ENCODE data around the gene CTSS. TPM values are rescaled to one million over a fixed set of nuclear protein-coding genes. Genes with fewer than 3 reads are reported as not detected.
A peak's percentile ranks its signal among the peaks of the same experiment; 100 is the strongest.

The CTSS gene
- total and polyA plus RNA-seq, 7 donors, result 16.3 to 267 (median 63.3) TPM

GRCh38 chr1:150808846-150809245 is 43.3 kb upstream of the CTSS start:
- 71 to 82% methylated on average over 2 of the region's 2 CpGs for whole genome bisulfite sequencing, 2 donors
- H3K27ac ChIP-seq, result peak overlapping the region; percentile 45 to 51 (median 50)

GRCh38 chr1:150808121-150808520 is 42.5 kb upstream of the CTSS start, which contains the start of gene CTSK:
CTSK (minus strand) TSS chr1:150808260; CDS start chr1:150806805, 1,455 bp downstream.
- Histone ChIP-seq H3K4me3 (peak within 1 kb of the TSS; percentile 20 to 33 (median 30)), H3K27ac (peak within 1 kb of the TSS; percentile 45 to 51 (median 50)), H3K4me1 (peaks cover 0 to 17% (median 8%) of the 10 kb centered on the region in 4 donors), H3K36me3 (peaks cover 14 to 36% (median 18%) of the 10 kb centered on the region in 4 donors), H3K27me3 (no peaks in the 10 kb centered on the region), H3K9me3 (no peaks in the 10 kb centered on the region)
- intact Hi-C loops (cut with DNase I), result loop anchor here (10.0 kb wide), 1 partner anchor 47 kb away; no protein-coding TSS in a partner anchor
- WGBS, 2 donors, result 74 to 83% methylated on average over 7 of the region's 7 CpGs
- peak; percentile 26 to 59 (median 42) for TF ChIP-seq POLR2AphosphoS5 (IDR thresholded peaks at IDR 0.05)
- TF ChIP-seq EP300 (IDR thresholded peaks at IDR 0.05), result no peak
- TF ChIP-seq POLR2A (IDR thresholded peaks at IDR 0.05), result no peak
- no peak for TF ChIP-seq CTCF (IDR thresholded peaks at IDR 0.05)
- DNase-seq, result peak; percentile 70

More at GRCh38 chr1:150808846-150809245, 43.3 kb upstream of the CTSS start:
- peaks cover 20 to 37% (median 25%) of the 10 kb centered on the region in 4 donors for H3K36me3 ChIP-seq
- no peaks in the 10 kb centered on the region for H3K9me3 ChIP-seq
- peaks cover 0 to 17% (median 8%) of the 10 kb centered on the region in 4 donors for H3K4me1 ChIP-seq
- intact Hi-C loops (cut with DNase I), result loop anchor here (10.0 kb wide), 1 partner anchor 46 kb away; no protein-coding TSS in a partner anchor
- H3K27me3 ChIP-seq, result no peaks in the 10 kb centered on the region
- peak overlapping the region in 1 of 4 donors; percentile 33 for H3K4me3 ChIP-seq
- no peak for DNase-seq
- TF ChIP-seq CTCF (IDR thresholded peaks at IDR 0.05) (no peak), EP300 (IDR thresholded peaks at IDR 0.05) (peak in 1 of 4 donors; percentile 10), POLR2AphosphoS5 (IDR thresholded peaks at IDR 0.05) (peak in 3 of 4 donors; percentile 15 to 41 (median 17))

DNA sequence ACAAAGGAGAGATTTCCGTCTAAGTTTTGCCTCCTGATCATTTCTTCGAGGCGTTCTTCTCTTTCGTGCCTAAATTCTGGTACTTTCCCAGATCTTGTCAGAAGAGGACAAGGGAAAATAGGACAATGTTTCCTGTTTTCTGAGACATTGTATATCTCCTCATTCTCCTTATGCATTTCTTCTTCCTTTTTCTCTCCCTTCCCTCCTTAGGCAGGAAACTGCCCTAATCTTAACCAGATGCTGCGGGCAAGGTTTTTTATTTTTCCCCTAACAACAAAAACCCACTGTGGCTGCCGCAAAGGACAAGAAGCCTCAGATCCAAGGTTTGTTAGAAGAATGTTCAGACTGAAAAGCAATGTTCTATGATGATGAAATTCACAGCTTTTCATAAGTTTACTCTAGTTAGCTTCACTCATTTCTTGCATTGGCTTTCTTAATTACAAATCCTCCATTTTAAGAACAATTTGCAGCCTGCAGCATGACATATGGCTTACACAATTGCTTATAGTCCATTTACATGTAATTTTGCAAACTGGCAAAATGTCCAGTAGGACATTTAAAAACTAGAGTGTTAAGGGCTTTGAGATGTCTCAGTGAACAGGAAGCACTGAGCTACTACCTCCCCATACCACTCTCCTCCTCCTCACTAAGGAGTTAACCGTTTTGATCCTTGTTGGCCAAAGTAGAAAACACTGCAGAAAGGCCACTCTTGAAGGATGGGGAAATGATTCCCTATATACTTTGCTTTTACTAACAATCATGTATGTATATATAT is 41.9 kb upstream of the CTSS start:
- WGBS, 2 donors, result 38 to 75% methylated on average over 7 of the region's 7 CpGs
- Histone ChIP-seq H3K27me3 (no peaks in the 10 kb centered on the region), H3K4me3 (peak overlapping the region; percentile 20 to 33 (median 30)), H3K27ac (peak overlapping the region; percentile 28 to 51 (median 48)), H3K36me3 (peaks cover 7 to 36% (median 12%) of the 10 kb centered on the region in 4 donors), H3K4me1 (peaks cover 0 to 17% (median 8%) of the 10 kb centered on the region in 4 donors), H3K9me3 (no peaks in the 10 kb centered on the region)
- no peak for DNase-seq
- intact Hi-C loops (cut with DNase I), result loop anchor here (10.0 kb wide), 1 partner anchor 47 kb away; no protein-coding TSS in a partner anchor
- TF ChIP-seq CTCF (IDR thresholded peaks at IDR 0.05) (no peak), POLR2AphosphoS5 (IDR thresholded peaks at IDR 0.05) (no peak), POLR2A (IDR thresholded peaks at IDR 0.05) (no peak), EP300 (IDR thresholded peaks at IDR 0.05) (no peak)

DNA sequence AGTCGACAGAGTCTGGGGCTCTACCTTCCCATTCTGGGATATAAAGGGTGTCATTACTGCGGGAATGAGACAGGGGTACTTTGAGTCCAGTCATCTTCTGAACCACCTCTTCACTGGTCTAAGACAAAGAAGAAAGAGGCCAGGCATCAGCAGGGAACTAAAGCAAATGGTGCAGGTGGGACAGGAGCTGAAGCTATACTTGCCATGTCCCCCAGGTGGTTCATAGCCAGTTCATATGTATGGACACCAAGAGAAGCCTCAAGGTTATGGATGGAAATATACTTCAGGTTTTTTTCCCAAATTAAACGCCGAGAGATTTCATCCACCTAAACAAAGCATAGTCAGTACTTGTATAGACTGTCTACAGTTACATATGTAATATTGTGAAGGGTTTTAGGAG is 40.3 kb upstream of the CTSS start:
- Histone ChIP-seq H3K9me3 (no peaks in the 10 kb centered on the region), H3K36me3 (peaks cover 0 to 25% (median 0%) of the 10 kb centered on the region in 4 donors), H3K4me3 (no peak overlapping the region), H3K4me1 (peaks cover 0 to 17% (median 8%) of the 10 kb centered on the region in 4 donors), H3K27me3 (no peaks in the 10 kb centered on the region), H3K27ac (no peak overlapping the region)
- intact Hi-C loops (cut with DNase I), result loop anchor here (10.0 kb wide), 1 partner anchor 49 kb away; no protein-coding TSS in a partner anchor
- no peak for DNase-seq
- TF ChIP-seq POLR2A (IDR thresholded peaks at IDR 0.05), result no peak
- TF ChIP-seq POLR2AphosphoS5 (IDR thresholded peaks at IDR 0.05), result no peak
- no peak for TF ChIP-seq EP300 (IDR thresholded peaks at IDR 0.05)
- no peak for TF ChIP-seq CTCF (IDR thresholded peaks at IDR 0.05)
- 89 to 94% methylated on average over 4 of the region's 4 CpGs for WGBS, 2 donors
